Measurements from ENCODE around the gene CCDC117.
A peak's percentile ranks its signal among the peaks of the same experiment; 100 is the strongest.

The CCDC117 gene

GRCh38 chr22:28826921-28827320 is 54.4 kb downstream of the CCDC117 start:
- DNase-seq (ENCODE audit: low read depth in 4 of 4, low spot score in 1 of 4): no peak

- peak; percentile 28 to 58 (median 52) for DNase-seq (ENCODE audit: low read depth in 4 of 4, low spot score in 1 of 4)
These were observed 57.1 kb downstream of the CCDC117 start for GRCh38 chr22:28829358-28830181.

- DNase-seq (ENCODE audit: low read depth in 4 of 4, low spot score in 1 of 4): no peak
These were observed 57.9 kb downstream of the CCDC117 start for GRCh38 chr22:28830441-28830840.

DNA sequence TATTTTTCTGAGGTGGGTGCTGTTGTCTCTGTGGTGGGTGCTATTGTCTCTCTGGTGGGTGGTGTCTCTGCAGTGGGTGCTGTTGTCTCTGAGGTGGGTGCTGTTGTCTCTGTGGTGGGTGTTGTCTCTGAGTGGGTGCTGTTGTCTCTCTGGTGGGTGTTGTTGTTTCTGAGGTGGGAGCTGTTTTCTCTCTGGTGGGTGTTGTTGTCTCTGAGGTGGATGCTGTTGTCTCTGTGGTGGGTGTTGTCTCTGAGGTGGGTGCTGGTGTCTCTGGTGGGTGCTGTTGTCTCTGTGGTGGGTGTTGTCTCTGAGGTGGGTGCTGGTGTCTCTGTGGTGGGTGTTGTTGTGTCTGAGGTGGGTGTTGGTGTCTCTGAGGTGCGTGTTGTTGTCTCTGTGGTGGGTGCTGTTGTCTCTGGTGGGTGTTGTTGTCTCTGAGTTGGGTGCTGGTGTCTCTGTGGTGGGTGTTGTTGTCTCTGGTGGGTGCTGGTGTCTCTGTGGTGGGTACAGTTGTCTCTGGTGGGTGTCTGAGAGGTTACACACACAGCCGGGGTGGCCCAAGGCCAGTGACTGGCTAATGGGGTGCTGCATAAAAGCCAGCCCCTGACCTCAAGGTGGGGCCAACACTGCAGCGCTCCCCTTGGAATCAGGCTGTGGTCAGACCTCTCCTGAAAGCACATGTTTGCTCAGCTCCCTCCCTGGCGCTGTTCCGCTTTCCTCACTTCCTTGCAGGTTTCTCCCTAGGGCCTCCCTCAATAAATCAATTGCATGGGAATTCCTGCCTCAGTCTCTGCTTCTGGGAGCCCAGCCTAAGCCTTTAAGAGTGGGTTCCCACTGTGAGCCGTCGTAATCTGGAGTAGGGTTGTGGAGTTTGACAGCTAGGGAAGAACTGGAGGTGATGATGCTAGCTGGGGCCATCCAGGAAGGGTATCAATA is 58.9 kb downstream of the CCDC117 start:
- DNase-seq (ENCODE audit: low read depth in 4 of 4, low spot score in 1 of 4): no peak

DNA sequence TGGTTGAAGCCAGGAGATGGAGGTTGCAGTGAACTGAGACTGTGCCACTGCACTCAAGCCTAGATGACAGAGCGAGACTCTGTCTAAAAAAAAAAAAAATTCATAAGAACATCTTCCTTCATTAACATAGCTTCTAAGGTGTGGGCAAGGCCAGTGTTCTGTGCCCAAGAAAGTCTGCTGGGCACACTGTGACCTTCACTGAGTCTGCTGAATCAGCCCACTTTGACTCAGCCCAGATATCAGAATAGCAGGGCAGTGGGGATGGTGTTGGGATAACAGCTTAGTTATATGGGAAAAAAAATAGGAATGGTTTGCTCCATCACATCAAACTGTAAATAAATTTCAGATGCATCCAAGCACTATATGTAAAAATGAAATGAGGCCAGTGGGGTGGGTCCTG is 60.2 kb downstream of the CCDC117 start:
- DNase-seq (ENCODE audit: low read depth in 4 of 4, low spot score in 1 of 4): no peak

GRCh38 chr22:28833276-28833923 is 60.9 kb downstream of the CCDC117 start:
- DNase-seq (ENCODE audit: low read depth in 4 of 4, low spot score in 1 of 4): no peak

- no peak for DNase-seq (ENCODE audit: low read depth in 4 of 4, low spot score in 1 of 4)
These were observed 63.2 kb downstream of the CCDC117 start for GRCh38 chr22:28835630-28836189.

DNA sequence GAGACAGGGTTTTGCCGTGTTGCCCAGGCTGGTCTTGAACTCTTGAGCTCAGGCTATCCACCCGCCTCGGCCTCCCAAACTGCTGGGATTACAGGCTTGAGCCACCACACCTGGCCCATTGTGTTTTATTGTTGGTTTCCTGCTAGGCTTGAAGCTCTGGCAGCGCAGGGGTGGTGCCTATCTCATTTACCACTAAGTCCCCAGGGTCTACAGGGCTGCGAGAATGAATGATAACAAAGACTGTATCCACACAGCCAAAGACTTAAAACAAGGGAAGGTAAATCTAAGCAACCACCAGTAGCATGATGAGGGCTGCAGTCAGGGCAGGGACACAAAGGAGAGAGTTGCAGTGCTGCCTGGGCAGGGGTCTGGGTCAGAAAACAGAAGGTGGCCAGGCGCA is 65.1 kb downstream of the CCDC117 start:
- DNase-seq (ENCODE audit: low read depth in 4 of 4, low spot score in 1 of 4): no peak

All from stimulated activated CD4-positive, alpha-beta T cell treated with anti-CD3 and anti-CD28 coated beads, Interleukin-1b, Interleukin-23, amount 100 ng/mL, for 24 hours (primary cell).